C1 segment of cervical spinal cord (tissue), 14 donors: ENCODE data around the gene GTF3C1.
"Not testable (repeated sequence)": the region's sequence is repeated elsewhere in the genome, so short reads cannot be mapped to it uniquely, and the experiment has no call there.

Experiments used
- DNase-seq, 14 donors: peaks; one replicate each; lab custom pipeline; 2025; lab: John Stamatoyannopoulos, UW

GTF3C1 gene

GRCh38 chr16:27446721-27447120 lies 103.0 kb downstream of the GTF3C1 start:
- no peak for DNase-seq

GRCh38 chr16:27445502-27446175 lies 104.1 kb downstream of the GTF3C1 start:
- DNase-seq, result no peak

- no peak for DNase-seq
These were observed 105.2 kb downstream of the GTF3C1 start for GRCh38 chr16:27444470-27444869.

- no peak for DNase-seq
These were observed 105.7 kb downstream of the GTF3C1 start for GRCh38 chr16:27444015-27444414.

- no peak for DNase-seq
These were observed 107.7 kb downstream of the GTF3C1 start for GRCh38 chr16:27441998-27442397.

- no peak for DNase-seq
These were observed 108.4 kb downstream of the GTF3C1 start for GRCh38 chr16:27441276-27441675.

- no peak for DNase-seq
These were observed 110.3 kb downstream of the GTF3C1 start for GRCh38 chr16:27439271-27440018.

GRCh38 chr16:27437946-27438345 lies 111.8 kb downstream of the GTF3C1 start:
- DNase-seq, result no peak

- no peak for DNase-seq
These were observed 112.6 kb downstream of the GTF3C1 start for GRCh38 chr16:27436921-27437650.

- DNase-seq, result no peak
These were observed 113.6 kb downstream of the GTF3C1 start for GRCh38 chr16:27436065-27436464.

- not testable (repeated sequence) for DNase-seq
These were observed 114.6 kb downstream of the GTF3C1 start for GRCh38 chr16:27435146-27435545.

GRCh38 chr16:27434141-27435051 lies 115.3 kb downstream of the GTF3C1 start:
- DNase-seq, result no peak

GRCh38 chr16:27433636-27434035 lies 116.1 kb downstream of the GTF3C1 start:
- no peak for DNase-seq

GRCh38 chr16:27433191-27433590 lies 116.5 kb downstream of the GTF3C1 start:
- not testable (repeated sequence) for DNase-seq

GRCh38 chr16:27432558-27432957 lies 117.2 kb downstream of the GTF3C1 start:
- DNase-seq, result no peak

- DNase-seq, result no peak
These were observed 117.8 kb downstream of the GTF3C1 start for GRCh38 chr16:27431773-27432532.

- no peak for DNase-seq
These were observed 118.7 kb downstream of the GTF3C1 start for GRCh38 chr16:27430923-27431484.

- no peak for DNase-seq
These were observed 119.2 kb downstream of the GTF3C1 start for GRCh38 chr16:27430512-27430911.

GRCh38 chr16:27429981-27430441 lies 119.7 kb downstream of the GTF3C1 start:
- no peak for DNase-seq

GRCh38 chr16:27429330-27429871 lies 120.3 kb downstream of the GTF3C1 start:
- no peak for DNase-seq
